Fibroblast of skin of scalp (primary cell): ENCODE measurements around the gene SMC1B.
"Not testable (repeated sequence)": the region's sequence is repeated elsewhere in the genome, so short reads cannot be mapped to it uniquely, and the experiment has no call there.

ENCODE experiments used
- DNase-seq: peaks from one replicate; pipeline ENCODE4 v3.0.0-alpha.2; 2013

SMC1B gene

GRCh38 chr22:45295004-45295403, 118.4 kb downstream of the SMC1B start:
- not testable (repeated sequence) for DNase-seq
